IPS-20b (cell line): ENCODE results near the gene SERPINA6.
"Not testable (repeated sequence)": the region's sequence is repeated elsewhere in the genome, so short reads cannot be mapped to it uniquely, and the experiment has no call there.

Experiments
- H3K27ac ChIP-seq: one replicate; pipeline ENCODE4 v1.5.1; 2013; ENCODE audit warnings: low read length
- H3K27me3 ChIP-seq: 2 replicates; pipeline ENCODE4 v1.6.1; 2013; ENCODE audit warnings: mild to moderate bottlenecking, low read length, inconsistent platforms; ENCODE audit not compliant: insufficient read depth
- H3K36me3 ChIP-seq: 2 replicates; pipeline ENCODE4 v1.6.1; 2013; ENCODE audit warnings: low read depth, mild to moderate bottlenecking, inconsistent platforms, low read length, moderate library complexity; ENCODE audit not compliant: insufficient read depth
- H3K4me1 ChIP-seq: 2 replicates; pipeline ENCODE4 v1.6.1; 2013; ENCODE audit warnings: mild to moderate bottlenecking, control low read depth, inconsistent platforms, low read length, moderate library complexity; ENCODE audit not compliant: insufficient read depth
- H3K4me3 ChIP-seq: 2 replicates; pipeline ENCODE4 v1.5.1; 2013; ENCODE audit warnings: mild to moderate bottlenecking, low read length, inconsistent platforms
- H3K9ac ChIP-seq: 2 replicates; pipeline ENCODE4 v1.6.1; 2013; ENCODE audit warnings: low read depth, mild to moderate bottlenecking, inconsistent platforms, low read length, moderate library complexity
- H3K9me3 ChIP-seq: 2 replicates; pipeline ENCODE4 v1.6.1; 2013; ENCODE audit warnings: mild to moderate bottlenecking, low read depth, low read length, inconsistent platforms; ENCODE audit not compliant: insufficient read depth

The SERPINA6 gene

DNA sequence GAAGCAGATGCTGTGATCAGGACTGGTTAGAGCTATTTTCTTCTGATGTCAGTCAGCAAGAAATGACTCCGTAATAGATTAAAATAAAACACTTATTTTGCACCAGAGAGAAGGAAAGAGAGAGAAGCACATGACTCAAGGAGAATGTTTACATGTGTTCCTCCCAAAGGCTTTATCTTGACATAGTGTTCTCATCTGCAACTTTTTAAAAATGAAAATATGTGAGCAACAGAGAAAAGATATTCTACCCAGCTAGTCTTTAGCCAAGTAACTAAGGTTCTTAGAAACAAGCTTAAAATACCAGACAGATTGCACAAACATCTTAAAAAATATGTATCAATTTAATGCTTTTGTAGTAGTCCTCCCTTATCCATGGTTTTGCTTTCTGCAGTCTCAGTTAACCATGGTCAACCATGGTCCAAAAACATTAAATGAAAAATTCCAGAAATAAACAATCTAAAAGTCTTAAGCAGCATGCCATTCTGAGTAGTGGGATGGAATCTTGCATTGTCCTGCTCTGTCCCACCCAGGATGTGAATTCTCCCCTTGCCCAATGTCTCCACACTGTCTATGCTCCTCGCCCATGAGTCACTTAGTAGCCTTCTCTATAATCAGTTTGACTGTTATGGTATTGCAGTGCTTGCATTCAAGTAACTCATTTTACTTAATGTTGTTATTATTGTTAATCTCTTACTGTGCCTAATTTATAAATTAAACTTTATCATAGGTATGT, 40.0 kb downstream of the SERPINA6 start:
- Histone ChIP-seq H3K27ac (no peak overlapping the region), H3K36me3 (no peaks in the 10 kb centered on the region), H3K4me1 (no peaks in the 10 kb centered on the region)

DNA sequence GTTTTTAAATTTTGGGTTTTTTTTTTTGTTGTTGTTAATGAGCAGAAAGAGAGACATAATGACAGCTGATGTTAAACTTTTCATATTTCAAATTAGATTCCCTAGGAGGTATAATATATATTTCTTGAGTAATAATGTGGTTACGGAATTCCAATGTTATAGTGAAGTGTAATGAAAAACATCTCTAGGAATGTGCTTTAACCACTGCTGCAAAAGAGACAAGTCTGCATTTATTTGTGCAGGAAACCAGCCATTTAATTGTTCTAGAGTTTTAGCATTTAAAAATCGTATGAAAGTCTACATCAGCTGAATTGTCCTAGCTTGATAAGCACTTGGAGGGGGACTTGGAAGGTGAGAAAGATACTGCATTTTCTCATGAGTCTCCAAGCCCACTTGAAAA, 44.4 kb downstream of the SERPINA6 start:
- no peaks in the 10 kb centered on the region for H3K9me3 ChIP-seq
- H3K4me1 ChIP-seq = no peaks in the 10 kb centered on the region
- no peak overlapping the region for H3K27ac ChIP-seq
- no peaks in the 10 kb centered on the region for H3K36me3 ChIP-seq
- no peak overlapping the region for H3K4me3 ChIP-seq
- no peaks in the 10 kb centered on the region for H3K27me3 ChIP-seq
- no peak overlapping the region for H3K9ac ChIP-seq

More for the DNA sequence above, 40.0 kb downstream of the SERPINA6 start:
- Histone ChIP-seq H3K9me3 (no peaks in the 10 kb centered on the region), H3K9ac (no peak overlapping the region), H3K27me3 (no peaks in the 10 kb centered on the region), H3K4me3 (no peak overlapping the region)

DNA sequence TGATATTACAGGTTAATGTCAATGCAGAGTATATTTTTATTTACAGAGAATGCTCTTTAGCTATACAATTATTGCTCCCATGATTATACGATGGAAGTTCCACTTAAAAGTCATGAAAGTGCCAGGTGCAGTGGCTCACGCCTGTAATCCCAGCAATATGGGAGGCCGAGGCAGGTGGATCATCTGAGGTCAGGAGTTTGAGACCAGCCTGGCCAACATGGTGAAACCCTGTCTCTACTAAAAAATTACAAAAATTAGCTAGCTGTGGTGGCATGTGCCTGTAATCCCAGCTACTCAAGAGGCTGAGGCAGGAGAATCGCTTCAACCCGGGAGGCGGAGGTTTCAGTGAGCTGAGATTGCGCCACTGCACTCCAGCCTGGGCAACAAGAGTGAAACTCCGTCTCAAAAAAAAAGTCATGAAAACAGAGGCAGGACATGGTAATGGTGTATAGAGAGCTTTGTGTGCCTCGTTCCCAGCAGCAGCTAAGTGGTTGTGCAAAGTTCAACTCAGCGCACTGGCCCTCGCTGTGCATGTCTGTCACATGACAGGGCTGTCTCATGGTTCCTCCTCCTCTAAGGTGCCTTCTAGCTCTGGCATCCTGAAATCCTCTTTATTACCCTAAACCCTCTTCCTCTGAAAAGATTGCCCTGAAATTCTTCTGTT, 46.1 kb downstream of the SERPINA6 start:
- not testable (repeated sequence) for H3K27me3 ChIP-seq, H3K4me3 ChIP-seq, H3K27ac ChIP-seq

DNA sequence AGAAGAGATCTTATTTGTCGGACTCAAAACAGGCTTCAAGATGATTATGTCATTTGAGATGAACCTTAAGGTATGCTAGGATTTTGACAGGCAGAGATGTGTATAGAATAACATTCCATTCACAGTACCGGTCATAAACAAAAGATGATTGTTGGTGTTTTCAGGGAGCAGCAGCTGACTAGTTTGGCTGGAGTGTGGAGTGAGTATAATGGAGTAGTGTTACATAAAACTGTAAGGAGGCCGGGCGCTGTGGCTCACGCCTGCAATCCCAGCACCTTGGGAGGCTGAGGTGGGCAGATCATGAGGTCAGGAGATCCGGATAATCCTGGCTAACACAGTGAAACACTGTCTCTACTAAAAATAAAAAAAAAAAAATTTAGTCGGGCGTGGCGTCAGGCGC, 54.0 kb downstream of the SERPINA6 start:
- H3K4me1 ChIP-seq = no peaks in the 10 kb centered on the region
- no peaks in the 10 kb centered on the region; the same call in 1 of the 2 replicates for H3K36me3 ChIP-seq
- H3K27me3 ChIP-seq = no peaks in the 10 kb centered on the region
- no peaks in the 10 kb centered on the region for H3K9me3 ChIP-seq
- no peak overlapping the region for H3K9ac ChIP-seq
- H3K4me3 ChIP-seq = no peak overlapping the region
- no peak overlapping the region for H3K27ac ChIP-seq

More for the DNA sequence above, 46.1 kb downstream of the SERPINA6 start:
- H3K36me3 ChIP-seq, H3K9ac ChIP-seq, H3K9me3 ChIP-seq, H3K4me1 ChIP-seq: not testable (repeated sequence)

DNA sequence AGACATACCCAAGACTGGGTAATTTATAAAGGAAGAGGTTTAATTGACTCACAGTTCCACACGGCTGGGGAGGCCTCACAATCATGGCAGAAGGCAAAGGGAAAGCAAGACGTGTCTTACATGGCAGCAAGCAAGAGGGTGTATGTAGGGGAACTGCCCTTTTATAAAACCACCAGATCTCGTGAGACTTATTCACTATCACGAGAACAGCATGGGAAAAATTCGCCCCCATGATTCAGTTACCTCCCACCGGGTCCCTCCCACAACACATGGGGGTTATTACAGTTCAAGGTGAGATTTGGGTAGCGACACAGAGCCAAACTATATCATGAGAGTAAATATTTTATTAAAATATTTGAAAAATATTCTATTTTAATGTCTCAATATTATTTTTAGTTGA, 54.6 kb downstream of the SERPINA6 start:
- not testable (repeated sequence) for H3K9me3 ChIP-seq, H3K4me1 ChIP-seq, H3K4me3 ChIP-seq, H3K36me3 ChIP-seq, H3K27ac ChIP-seq, H3K9ac ChIP-seq, H3K27me3 ChIP-seq

DNA sequence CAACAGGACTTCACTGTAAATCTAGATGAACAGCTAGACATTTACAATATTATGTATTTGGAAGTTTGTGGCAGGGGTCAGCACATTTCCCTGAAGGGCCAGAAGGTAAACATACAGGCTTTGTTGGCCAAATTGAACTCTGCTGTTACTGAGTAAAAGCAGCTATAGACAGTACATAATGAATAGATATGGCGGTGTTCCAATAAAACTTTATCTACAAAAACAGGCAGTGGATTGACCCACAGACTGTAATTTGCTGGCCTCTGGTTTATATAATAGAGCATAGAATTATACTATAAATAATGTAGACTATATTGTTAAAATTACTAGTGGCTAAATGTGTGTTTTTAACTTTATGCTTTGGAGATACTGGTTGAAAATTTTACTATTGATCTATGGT, 55.8 kb downstream of the SERPINA6 start:
- Histone ChIP-seq H3K9me3 (no peaks in the 10 kb centered on the region; the same call in 1 of the 2 replicates), H3K27ac (no peak overlapping the region), H3K36me3 (peaks cover 6% of the 10 kb centered on the region; the same call in 1 of the 2 replicates), H3K9ac (no peak overlapping the region), H3K27me3 (no peaks in the 10 kb centered on the region), H3K4me1 (no peaks in the 10 kb centered on the region), H3K4me3 (no peak overlapping the region)

DNA sequence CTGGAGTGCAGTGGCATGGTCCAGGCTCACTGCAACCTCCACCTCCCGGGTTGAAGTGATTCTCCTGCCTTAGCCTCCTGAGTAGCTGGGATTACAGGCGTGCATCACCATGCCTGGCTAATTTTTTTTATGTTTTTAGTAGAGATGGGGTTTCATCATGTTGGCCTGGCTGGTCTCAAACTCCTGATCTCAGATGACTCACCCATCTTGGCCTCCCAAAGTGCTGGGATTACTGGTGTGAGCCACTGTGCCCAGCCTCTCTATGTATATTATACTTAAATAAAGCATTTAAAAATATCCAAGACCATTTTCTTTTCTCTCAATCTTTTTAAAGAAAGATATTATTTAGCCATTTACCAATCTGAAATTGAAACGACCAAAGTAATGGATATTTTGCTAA, 58.9 kb downstream of the SERPINA6 start:
- H3K9me3 ChIP-seq, H3K27ac ChIP-seq, H3K27me3 ChIP-seq, H3K4me1 ChIP-seq, H3K9ac ChIP-seq, H3K4me3 ChIP-seq: not testable (repeated sequence)
- peaks cover 13% of the 10 kb centered on the region for H3K36me3 ChIP-seq
